Activated gamma-delta T cell (primary cell): Measurements from ENCODE around the gene ZNF629.
A peak's percentile ranks its signal among the peaks of the same experiment; 100 is the strongest.

Source experiments
- DNase-seq: peaks from one replicate; lab custom pipeline; 2025; lab: John Stamatoyannopoulos, UW

Gene ZNF629

GRCh38 chr16:30767767-30768465 is 19.1 kb downstream of the ZNF629 start:
- DNase-seq, result no peak

DNA sequence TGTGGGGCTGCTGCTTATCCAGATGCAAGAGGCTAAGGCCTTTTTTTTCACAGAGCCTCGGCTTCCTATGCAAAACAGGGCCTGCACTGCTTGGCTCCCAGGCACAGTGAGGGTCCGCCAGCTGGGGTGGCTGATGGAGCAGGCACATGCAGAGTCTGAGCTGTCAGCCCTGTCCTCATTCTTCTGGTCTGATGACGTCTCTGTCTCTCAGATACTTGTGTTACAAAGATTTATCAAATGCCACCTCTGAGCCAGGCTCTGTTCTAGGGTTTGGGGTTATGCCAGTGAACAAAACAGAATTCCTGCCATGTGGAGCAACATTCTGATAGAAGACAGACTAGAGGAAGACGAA is 20.1 kb downstream of the ZNF629 start:
- no peak for DNase-seq

- DNase-seq, result no peak
Measured at GRCh38 chr16:30766206-30766932, 20.6 kb downstream of the ZNF629 start.

DNA sequence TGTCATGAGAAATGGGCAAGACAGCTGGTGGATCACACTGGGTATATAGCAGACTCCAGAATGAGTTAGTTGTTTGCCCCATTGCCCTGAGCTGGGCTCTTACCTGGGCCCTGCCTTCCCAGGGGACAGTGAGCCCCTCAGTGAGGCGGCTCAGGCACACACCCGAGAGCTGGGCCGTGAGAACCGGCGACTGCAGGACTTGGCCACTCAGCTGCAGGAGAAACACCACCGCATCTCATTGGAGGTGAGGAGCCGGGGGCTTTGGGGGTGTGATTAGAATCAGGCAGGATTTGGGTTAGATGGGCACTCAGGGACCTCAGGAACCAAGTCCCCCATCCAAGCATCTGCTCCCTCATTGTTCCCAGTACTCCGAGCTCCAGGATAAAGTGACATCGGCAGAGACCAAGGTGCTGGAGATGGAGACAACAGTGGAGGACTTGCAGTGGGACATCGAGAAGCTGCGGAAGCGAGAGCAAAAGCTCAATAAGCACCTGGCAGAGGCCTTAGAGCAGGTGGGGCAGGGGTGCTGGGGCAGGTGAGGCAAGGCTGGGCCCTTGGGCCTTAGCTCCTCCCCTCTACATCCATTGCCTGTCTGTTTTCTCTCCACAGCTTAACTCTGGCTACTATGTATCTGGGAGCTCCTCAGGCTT is 22.1 kb downstream of the ZNF629 start:
- no peak for DNase-seq

- no peak for DNase-seq
Measured at GRCh38 chr16:30764086-30764485, 22.9 kb downstream of the ZNF629 start.

DNA sequence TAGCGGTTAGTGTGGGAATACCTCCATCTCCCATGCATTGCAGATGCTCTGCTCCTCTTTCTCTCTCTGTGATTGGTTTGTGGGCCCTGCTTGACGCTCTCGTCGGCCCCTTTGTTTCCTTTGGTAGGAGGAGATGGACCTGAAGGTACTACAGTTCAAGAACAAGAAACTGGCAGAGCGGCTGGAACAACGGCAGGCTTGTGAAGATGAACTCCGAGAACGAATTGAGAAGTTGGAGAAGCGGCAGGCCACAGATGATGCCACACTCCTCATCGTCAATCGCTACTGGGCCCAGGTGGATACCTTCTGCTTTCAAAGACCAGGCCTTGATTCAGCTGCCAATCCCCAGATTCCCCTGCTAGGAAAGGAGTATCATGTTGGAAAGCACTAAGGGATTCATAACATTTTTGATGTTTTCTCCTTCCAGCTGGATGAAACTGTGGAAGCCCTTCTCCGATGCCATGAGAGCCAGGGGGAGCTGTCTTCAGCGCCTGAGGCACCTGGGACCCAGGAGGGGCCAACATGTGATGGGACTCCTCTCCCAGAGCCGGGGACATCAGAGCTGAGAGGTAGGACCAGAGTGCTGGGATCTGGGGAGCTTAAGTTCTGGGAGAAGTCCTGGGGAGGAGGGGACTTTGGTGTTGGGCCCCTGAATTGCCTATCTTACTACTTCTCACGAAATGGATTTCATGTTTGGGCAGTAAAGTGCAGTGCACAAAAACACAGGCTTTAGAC is 23.8 kb downstream of the ZNF629 start:
- DNase-seq, result no peak

- DNase-seq, result peak; percentile 85
Measured at GRCh38 chr16:30761928-30762902, 24.8 kb downstream of the ZNF629 start, which contains the start of the genes CFAP119 and RNF40. Gene CFAP119, minus strand, starts transcription at chr16:30762062. Its CDS starts 314 bp downstream, at chr16:30761748. Gene RNF40, plus strand, starts transcription at chr16:30762322. Its CDS starts 224 bp downstream, at chr16:30762546.

DNA sequence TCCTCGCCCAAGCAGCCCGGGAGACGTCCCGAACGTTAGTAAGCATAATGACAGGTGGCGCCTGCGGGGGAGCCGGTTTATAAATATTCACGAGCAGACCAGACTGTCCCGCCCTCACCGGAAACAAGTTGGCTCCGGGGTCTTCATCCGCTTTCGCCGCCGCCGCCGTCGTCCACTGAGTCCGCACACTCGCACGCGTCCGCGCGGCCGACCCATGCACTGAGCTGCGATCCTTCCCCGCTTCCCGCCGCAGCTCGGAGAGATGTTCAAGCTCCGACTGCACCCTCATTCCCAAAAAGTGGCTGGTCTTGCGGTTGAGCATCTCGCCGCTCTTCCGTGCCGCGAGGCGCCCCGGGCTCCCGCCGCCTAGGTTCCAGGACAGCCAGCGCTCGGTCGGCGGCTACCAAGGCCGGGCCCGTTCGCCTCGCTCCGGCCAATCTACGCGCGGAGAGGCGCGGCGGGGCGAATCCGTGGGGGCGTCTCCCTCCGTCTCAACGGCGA is 25.5 kb downstream of the ZNF629 start:
- peak; percentile 32 for DNase-seq

GRCh38 chr16:30760577-30761426 is 26.2 kb downstream of the ZNF629 start:
- DNase-seq, result no peak

- DNase-seq, result no peak
Measured at GRCh38 chr16:30760001-30760559, 26.9 kb downstream of the ZNF629 start.

GRCh38 chr16:30758988-30759491 is 28.0 kb downstream of the ZNF629 start:
- DNase-seq, result no peak

DNA sequence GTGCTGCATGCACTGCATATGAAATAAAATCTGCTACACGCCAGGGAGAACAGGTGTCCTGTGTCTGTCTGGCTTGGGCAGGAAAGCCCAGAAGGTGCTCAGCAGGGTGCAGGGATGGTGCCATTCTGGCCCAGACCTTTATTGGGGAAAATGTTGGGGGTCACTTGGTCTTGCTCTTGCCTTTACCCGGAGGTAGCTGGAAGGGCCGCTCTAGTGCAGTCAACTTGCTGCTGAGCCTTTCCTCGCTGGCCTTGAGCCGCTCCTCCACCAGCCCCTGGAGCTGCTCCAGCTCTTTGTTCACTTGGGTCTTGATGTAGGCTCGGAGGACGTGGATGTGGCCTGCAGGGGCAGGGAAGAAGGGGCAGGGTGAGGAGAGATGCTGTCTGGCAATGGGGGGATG is 29.7 kb downstream of the ZNF629 start:
- DNase-seq, result no peak

DNA sequence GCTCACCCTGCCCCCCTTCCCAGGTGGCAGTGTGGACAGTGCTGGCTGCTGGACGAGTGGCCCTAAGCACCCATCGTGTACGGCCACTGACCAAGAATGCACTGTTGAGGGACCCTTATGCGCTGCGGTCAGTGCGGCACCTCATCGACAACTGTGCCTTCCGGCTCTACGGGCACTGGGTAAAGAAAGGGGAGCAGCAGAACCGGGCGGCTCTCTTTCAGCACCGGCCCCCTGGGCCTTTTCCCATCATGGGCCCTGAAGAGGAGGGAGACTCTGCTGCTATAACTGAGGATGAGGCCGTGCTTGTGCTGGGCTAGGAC is 30.3 kb downstream of the ZNF629 start:
- no peak for DNase-seq

DNA sequence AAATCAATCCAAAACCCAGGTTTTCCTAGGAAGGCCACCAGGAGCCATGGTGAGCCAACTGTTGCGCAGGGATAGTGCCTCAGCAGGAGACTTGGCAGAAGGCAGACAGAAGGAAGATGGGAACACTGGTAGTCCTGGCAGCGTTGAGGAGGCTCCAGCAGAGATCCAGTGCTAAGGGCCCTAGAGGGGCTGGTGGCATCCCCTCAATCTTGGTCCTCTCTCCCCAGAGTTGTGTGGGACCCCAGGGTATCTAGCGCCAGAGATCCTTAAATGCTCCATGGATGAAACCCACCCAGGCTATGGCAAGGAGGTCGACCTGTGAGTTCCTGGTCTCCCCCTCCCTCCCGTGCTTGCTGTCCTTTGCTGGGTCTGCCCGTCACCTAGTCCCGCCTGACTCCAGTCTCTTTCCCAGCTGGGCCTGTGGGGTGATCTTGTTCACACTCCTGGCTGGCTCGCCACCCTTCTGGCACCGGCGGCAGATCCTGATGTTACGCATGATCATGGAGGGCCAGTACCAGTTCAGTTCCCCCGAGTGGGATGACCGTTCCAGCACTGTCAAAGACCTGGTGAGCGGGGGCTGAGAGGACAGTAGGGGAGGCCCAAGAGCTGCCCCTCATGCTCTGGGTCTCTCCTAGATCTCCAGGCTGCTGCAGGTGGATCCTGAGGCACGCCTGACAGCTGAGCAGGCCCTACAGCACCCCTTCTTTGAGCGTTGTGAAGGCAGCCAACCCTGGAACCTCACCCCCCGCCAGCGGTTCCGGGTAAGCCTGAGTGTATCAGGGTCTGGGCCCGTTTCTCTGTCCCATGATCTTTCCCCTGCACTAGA is 30.8 kb downstream of the ZNF629 start:
- no peak for DNase-seq

DNA sequence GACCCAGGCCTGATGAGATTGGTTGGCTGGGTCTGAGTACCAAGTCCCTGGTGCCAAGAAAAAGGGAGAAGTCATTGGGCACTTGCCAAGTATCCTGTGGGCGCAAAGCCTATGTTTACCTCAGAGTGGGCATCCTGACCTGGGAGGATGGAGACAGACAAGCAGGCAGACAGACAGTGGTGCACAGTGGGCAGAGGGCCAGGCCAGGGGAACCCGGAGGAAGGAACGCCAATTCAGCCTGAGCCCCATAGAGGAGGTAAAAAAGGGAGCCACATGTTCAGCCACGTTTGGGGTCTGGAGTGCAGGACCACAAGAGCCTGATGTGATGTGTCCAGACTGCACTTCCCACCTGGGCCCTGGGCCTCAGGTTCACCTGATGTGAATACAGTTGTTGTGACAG is 33.4 kb downstream of the ZNF629 start:
- no peak for DNase-seq

DNA sequence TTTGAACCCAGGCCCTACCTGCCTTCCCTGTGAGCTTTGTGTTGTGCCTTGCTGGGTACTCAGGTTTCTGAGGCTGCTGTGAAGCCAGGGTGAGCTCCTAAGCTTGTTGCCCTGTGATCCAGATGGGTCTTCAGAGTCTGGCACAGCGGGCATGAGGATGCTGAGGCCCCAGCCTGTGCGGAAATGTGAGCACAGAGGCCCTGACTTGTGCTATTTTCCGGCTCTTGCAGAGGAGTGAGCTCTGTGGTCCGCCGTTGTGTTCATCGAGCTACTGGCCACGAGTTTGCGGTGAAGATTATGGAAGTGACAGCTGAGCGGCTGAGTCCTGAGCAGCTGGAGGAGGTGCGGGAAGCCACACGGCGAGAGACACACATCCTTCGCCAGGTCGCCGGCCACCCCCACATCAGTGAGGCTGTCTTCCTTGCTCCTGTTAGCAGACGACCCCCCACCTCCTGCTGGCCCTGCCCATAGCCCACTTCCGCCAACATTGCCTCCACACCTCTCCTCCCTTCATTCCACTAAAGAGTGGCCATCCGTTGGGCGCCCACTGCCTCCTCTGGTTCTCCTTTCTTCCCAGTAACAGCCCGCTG is 36.0 kb downstream of the ZNF629 start:
- no peak for DNase-seq

GRCh38 chr16:30750201-30750600 is 36.8 kb downstream of the ZNF629 start:
- no peak for DNase-seq
